H1 (cell line): ENCODE results near the gene CNRIP1. TPM values are rescaled to one million over a fixed set of nuclear protein-coding genes. Genes with fewer than 3 reads are reported as not detected.

ENCODE experiments used
- HDAC2 ChIP-seq, 2 experiments: fragments of 300-600 bp in 1 of 2; sonication (generic) in 1 of 2; IDR thresholded peaks; 2 replicates each; pipeline ENCODE4 v1.6.1; 2011 to 2012; ENCODE audit warnings: low read depth in 2 of 2, low read length in 2 of 2, mild to moderate bottlenecking in 2 of 2, moderate library complexity in 2 of 2, borderline replicate concordance in 1 of 2, inconsistent platforms in 1 of 2
- MAFK ChIP-seq: IDR thresholded peaks from 2 replicates; pipeline ENCODE4 v1.6.1; 2012; ENCODE audit warnings: low read depth, mild to moderate bottlenecking, improper control_type of control experiment, low read length
- SAP30 ChIP-seq: fragments of 300-600 bp; sonication (generic); IDR thresholded peaks from 2 replicates; pipeline ENCODE4 v1.7.1; 2012; ENCODE audit warnings: low read length, moderate library complexity, mild to moderate bottlenecking, inconsistent platforms; ENCODE audit not compliant: insufficient read depth, insufficient replicate concordance
- SP1 ChIP-seq: IDR thresholded peaks from 2 replicates; pipeline ENCODE4 v1.6.1; 2011; ENCODE audit warnings: low read depth, low read length
- polyA plus RNA-seq, 7 experiments: library from polyadenylated mRNA; depleted of rRNA in 3 of 7; stranded (reverse) in 5 of 7; unstranded in 2 of 7; fragments of >200 nt in 5 of 7; fragments of 200-250 nt in 2 of 7; gene quantifications; 1 replicate in 5 of 7; 2 replicates in 1 of 7; 4 replicates in 1 of 7; pipeline versions ENCODE4 v1.2.1 to v1.2.3, GENCODE V29; 2011 to 2013; ENCODE audit warnings: missing spikeins in 2 of 7, mixed read lengths in 2 of 7
- total RNA-seq: library from RNA; stranded (reverse); fragmentation: NEBNext Ultra II Directional; extraction: Animal tissue kit (Norgen Biotek cat#: 25700); gene quantifications from 2 replicates; pipeline ENCODE4 v1.2.1, GENCODE V29; 2021
- TF ChIP-seq, protein P1 (sequence below): fragments of 300-600 bp; sonication (generic); IDR thresholded peaks from 2 replicates; pipeline ENCODE4 v1.7.1; 2012; ENCODE audit warnings: low read length, moderate library complexity, mild to moderate bottlenecking, inconsistent platforms; ENCODE audit not compliant: insufficient replicate concordance
- TF ChIP-seq, protein P2 (sequence below), 3 experiments: IDR thresholded peaks; 1 replicate in 2 of 3; 2 replicates in 1 of 3; pipeline versions ENCODE4 v1.5.1 to v1.6.1; 2011; ENCODE audit warnings: low read length in 3 of 3, mild to moderate bottlenecking in 3 of 3, inconsistent platforms in 2 of 3, low read depth in 1 of 3, moderate library complexity in 1 of 3; ENCODE audit not compliant: insufficient read depth in 1 of 3; ENCODE audit errors: control extremely low read depth in 1 of 3

The CNRIP1 gene
- total and polyA plus RNA-seq, 2 of the 8 experiments (the other 6 are each of a cell fraction or from before 2014, with no cell fraction given), result 4.6 to 7.0 TPM

DNA sequence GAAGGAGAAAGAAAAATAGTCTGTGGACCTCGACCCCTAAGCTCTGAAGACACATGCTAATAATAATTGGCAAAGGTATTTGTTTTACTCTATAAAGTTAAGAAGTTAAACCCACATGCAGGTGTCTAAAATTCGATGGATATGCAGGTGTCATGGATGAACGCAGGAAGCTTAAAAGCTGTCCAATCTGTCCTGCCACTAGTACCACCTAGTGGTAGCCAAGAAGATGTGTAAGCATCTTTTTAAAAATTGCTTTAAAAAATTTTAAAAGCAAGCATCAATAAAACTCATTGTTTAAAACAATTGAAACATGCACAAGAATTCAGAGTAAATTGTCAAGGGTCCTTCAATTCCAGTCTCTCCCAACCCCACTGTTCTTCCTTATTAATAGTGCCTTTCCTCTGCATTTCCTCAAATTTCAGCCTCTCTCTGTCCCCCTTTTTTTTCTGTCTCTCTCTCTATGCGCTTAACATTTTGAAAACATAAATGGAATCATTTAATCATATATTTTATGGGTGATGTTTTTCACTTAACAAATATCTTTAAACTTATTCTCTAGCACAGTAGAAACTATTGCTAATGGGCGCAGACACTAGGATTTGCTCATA is 36.8 kb downstream of the CNRIP1 start (continued):
- TF ChIP-seq, protein P1, sequence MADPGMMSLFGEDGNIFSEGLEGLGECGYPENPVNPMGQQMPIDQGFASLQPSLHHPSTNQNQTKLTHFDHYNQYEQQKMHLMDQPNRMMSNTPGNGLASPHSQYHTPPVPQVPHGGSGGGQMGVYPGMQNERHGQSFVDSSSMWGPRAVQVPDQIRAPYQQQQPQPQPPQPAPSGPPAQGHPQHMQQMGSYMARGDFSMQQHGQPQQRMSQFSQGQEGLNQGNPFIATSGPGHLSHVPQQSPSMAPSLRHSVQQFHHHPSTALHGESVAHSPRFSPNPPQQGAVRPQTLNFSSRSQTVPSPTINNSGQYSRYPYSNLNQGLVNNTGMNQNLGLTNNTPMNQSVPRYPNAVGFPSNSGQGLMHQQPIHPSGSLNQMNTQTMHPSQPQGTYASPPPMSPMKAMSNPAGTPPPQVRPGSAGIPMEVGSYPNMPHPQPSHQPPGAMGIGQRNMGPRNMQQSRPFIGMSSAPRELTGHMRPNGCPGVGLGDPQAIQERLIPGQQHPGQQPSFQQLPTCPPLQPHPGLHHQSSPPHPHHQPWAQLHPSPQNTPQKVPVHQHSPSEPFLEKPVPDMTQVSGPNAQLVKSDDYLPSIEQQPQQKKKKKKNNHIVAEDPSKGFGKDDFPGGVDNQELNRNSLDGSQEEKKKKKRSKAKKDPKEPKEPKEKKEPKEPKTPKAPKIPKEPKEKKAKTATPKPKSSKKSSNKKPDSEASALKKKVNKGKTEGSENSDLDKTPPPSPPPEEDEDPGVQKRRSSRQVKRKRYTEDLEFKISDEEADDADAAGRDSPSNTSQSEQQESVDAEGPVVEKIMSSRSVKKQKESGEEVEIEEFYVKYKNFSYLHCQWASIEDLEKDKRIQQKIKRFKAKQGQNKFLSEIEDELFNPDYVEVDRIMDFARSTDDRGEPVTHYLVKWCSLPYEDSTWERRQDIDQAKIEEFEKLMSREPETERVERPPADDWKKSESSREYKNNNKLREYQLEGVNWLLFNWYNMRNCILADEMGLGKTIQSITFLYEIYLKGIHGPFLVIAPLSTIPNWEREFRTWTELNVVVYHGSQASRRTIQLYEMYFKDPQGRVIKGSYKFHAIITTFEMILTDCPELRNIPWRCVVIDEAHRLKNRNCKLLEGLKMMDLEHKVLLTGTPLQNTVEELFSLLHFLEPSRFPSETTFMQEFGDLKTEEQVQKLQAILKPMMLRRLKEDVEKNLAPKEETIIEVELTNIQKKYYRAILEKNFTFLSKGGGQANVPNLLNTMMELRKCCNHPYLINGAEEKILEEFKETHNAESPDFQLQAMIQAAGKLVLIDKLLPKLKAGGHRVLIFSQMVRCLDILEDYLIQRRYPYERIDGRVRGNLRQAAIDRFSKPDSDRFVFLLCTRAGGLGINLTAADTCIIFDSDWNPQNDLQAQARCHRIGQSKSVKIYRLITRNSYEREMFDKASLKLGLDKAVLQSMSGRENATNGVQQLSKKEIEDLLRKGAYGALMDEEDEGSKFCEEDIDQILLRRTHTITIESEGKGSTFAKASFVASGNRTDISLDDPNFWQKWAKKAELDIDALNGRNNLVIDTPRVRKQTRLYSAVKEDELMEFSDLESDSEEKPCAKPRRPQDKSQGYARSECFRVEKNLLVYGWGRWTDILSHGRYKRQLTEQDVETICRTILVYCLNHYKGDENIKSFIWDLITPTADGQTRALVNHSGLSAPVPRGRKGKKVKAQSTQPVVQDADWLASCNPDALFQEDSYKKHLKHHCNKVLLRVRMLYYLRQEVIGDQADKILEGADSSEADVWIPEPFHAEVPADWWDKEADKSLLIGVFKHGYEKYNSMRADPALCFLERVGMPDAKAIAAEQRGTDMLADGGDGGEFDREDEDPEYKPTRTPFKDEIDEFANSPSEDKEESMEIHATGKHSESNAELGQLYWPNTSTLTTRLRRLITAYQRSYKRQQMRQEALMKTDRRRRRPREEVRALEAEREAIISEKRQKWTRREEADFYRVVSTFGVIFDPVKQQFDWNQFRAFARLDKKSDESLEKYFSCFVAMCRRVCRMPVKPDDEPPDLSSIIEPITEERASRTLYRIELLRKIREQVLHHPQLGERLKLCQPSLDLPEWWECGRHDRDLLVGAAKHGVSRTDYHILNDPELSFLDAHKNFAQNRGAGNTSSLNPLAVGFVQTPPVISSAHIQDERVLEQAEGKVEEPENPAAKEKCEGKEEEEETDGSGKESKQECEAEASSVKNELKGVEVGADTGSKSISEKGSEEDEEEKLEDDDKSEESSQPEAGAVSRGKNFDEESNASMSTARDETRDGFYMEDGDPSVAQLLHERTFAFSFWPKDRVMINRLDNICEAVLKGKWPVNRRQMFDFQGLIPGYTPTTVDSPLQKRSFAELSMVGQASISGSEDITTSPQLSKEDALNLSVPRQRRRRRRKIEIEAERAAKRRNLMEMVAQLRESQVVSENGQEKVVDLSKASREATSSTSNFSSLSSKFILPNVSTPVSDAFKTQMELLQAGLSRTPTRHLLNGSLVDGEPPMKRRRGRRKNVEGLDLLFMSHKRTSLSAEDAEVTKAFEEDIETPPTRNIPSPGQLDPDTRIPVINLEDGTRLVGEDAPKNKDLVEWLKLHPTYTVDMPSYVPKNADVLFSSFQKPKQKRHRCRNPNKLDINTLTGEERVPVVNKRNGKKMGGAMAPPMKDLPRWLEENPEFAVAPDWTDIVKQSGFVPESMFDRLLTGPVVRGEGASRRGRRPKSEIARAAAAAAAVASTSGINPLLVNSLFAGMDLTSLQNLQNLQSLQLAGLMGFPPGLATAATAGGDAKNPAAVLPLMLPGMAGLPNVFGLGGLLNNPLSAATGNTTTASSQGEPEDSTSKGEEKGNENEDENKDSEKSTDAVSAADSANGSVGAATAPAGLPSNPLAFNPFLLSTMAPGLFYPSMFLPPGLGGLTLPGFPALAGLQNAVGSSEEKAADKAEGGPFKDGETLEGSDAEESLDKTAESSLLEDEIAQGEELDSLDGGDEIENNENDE, result no peak
- TF ChIP-seq SAP30 (no peak), MAFK (peak; percentile 4; the same call in 1 of the 2 replicates), HDAC2 (IDR thresholded peaks at IDR 0.05; ENCODE audit: borderline replicate concordance in 1 of 2, low read depth in 2 of 2, low read length in 2 of 2) (no peak), SP1 (no peak)
- TF ChIP-seq, protein P2, sequence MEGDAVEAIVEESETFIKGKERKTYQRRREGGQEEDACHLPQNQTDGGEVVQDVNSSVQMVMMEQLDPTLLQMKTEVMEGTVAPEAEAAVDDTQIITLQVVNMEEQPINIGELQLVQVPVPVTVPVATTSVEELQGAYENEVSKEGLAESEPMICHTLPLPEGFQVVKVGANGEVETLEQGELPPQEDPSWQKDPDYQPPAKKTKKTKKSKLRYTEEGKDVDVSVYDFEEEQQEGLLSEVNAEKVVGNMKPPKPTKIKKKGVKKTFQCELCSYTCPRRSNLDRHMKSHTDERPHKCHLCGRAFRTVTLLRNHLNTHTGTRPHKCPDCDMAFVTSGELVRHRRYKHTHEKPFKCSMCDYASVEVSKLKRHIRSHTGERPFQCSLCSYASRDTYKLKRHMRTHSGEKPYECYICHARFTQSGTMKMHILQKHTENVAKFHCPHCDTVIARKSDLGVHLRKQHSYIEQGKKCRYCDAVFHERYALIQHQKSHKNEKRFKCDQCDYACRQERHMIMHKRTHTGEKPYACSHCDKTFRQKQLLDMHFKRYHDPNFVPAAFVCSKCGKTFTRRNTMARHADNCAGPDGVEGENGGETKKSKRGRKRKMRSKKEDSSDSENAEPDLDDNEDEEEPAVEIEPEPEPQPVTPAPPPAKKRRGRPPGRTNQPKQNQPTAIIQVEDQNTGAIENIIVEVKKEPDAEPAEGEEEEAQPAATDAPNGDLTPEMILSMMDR (IDR thresholded peaks at IDR 0.05; ENCODE audit: control extremely low read depth in 1 of 3, insufficient read depth in 1 of 3, low read depth in 1 of 3, low read length in 3 of 3), result peak in 2 of 3 experiments; percentile 57 to 59; a peak in 3 of 4 replicates
